HG02884 (cell line): ENCODE measurements around the gene PPP1CB.
"Not testable (repeated sequence)": the region's sequence is repeated elsewhere in the genome, so short reads cannot be mapped to it uniquely, and the experiment has no call there.

Source experiments
- ATAC-seq: cut with Tn5 transposase; IDR thresholded peaks from one replicate; pipeline ENCODE4 v1.9.1; 2021; ENCODE audit warnings: mild to moderate bottlenecking, moderate library complexity; ENCODE audit not compliant: unreplicated experiment

The PPP1CB gene

DNA sequence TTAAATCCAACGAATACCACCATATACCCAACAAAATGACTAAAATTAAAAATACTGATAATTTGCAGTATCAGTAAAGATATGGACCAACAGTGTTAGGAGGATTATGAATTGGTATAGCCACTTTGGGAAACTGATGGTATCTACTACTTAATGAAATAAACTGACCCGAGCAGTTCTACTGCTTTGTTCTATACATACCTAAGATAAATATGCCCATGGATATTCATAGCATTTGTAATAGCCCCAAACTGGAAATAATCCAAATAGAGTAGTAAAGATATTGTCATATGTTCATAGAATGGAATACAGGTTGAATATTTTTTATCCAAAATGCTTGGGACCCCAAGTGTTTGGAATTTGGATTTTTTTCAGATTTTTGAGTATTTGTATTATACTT is 20.7 kb downstream of the PPP1CB start:
- no peak for ATAC-seq

DNA sequence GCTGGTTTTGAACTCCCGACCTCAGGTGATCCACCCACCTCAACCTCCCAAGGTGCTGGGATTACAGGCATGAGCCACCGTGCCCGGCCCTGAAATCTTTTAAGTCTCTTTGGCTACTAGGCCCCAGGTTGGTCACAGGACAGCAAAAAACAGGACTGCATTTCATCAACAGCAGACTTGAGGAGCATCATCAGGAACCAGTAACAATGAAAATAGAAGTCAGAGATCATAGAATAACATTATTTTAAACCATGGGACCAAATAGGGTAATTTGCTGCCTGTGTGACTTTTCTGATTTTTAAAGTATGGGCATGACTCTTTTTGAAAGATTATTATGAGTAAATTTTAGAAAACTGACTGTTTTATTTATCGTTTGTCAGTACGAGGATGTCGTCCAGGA is 24.8 kb downstream of the PPP1CB start:
- no peak for ATAC-seq

DNA sequence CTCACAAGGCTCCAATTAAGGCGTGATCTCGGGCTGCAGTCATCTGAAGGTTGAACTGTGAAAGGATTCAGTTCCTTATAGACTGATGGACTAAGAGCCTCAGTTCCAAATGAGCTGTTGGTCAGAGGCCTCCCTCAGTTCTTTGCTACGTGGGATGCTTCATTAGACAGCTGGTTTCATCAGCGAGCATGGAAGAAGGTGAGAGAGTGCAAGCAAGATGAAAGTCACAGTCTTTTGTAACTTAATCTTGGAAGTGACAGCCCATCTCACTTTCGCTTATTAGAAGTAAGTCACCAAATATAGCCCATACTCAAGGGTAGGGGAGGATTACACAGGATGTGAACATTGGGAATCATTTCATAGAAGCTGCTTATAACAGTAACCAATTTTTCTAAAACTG is 26.8 kb downstream of the PPP1CB start:
- ATAC-seq: no peak

DNA sequence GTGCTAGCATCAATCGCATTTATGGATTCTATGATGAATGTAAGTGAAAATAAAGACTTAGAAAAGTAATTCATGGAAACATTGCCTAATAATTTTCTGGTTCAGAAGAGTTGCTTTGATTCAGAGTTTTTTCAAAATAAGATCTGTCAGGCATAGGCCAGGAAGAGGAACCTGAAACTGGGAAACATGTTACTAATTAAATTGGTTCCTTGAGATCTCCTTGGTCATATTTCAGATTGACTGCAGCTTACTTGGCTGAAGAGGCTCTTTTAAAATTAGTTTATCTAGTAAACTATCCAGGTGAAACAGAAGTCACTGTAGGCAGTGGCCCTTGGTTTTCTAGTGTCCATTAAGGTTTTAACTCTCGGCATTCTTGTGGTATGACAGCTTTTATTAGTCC is 27.4 kb downstream of the PPP1CB start:
- no peak for ATAC-seq

DNA sequence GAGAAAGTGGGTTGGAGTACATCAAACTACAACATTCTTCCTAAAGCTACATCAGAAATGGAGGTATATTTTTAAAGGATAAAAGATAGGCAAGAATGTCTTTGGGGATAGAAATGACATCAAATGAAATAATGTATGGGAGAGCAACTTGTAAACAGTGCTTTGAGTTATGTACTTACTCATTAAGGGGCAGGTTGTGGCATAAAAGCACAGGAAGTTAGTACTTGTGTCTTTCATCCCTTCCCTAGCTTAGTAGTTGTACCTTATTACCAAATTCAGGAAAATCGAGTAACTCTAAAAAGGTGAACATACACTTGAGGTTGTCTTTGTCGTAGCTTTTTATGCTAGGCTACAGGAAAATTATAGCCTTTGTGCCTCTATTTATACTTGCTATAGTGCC is 28.9 kb downstream of the PPP1CB start:
- ATAC-seq: no peak

DNA sequence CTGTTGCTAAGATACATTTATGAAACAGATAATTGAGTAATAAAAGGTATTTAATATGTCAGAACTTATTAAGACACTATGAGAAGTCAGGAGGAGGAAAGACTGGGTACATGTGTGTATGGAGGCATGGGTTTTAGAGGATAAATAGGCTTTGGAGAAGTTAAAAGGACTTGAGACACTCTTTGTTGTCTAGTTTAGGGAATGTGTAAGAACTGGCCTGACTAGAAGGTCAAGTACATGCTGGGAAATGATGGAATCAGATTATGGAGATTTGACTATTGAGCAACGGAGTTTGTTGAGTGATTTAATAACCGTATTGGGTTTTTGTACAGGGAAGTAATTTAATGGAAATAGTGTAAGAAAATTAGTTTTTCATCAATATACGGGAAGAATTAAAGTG is 30.8 kb downstream of the PPP1CB start:
- no peak for ATAC-seq

DNA sequence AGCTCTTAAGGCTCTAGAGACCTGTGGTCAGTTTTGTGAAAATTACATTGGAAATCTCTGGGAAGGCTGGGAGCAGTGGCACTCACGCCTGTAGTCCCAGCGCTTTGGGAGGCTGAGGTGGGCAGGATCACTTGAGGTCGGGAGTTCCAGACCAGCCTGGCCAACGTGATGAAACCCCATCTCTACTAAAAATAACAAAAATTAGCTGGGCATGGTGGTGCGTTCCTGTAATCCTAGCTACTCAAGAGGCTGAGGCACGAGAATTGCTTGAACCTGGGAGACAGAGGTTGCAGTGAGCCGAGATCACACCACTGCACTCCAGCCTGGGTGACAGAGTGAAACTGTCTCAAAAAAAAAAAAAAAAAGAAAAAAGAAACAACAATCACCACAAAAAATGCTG is 32.9 kb downstream of the PPP1CB start:
- ATAC-seq: not testable (repeated sequence)

DNA sequence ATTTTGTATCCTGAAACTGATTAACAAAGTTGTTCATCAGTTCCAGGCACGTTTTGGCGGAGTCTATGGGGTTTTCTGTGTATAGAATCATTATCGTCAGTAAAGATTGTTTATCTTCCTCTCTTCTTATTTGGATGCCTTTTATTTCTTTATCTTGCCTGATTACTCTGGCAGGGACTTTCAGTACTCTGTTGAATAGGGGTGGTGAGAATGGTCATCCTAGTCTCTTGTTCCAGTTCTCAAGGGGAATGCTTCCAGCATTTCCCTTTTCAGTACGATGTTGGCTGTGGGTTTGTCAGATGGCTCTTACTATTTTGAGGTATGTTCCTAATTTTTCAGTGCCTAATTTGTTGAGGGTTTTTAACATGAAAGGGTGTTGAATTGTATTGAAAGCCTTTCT is 45.0 kb downstream of the PPP1CB start:
- no peak for ATAC-seq

DNA sequence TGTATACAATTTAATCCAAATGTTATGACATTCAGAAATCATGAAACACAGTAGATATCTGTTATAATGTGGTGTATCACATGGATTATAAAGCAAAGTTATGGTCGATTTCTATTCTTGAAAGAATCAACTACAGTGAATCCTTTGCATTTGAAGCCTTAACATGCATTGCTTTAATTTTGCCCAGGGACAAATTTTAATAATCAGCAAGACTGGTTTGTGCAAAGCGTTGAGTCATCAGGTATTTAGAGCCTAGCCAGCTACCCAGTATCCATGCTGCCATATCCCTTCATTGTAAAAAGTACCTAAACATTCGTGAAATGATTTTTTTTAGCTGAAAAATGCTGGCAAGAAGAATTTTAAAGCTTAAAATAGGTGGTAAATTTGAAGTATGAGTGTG is 50.1 kb downstream of the PPP1CB start:
- ATAC-seq: no peak

DNA sequence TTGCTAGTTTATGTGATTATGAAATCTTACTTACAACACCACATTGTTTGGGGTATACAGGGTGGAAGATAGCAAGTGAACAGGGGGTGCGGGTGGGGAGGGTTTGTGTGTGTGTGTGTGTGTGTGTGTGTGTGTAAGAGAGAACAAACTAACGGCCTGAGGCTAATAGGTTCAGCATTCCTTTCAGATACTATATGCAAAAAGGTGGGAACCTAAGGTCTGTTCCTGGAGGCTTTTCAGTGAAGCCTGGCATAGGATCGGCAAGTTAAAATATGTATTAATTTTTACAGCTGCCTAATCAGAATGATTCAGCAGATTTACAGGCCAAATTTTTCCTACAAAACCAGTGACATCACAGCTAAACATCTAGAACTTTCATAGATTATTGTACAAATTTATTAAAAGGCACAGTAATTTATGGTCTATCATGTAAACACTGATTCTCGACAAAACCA is 51.4 kb downstream of the PPP1CB start:
- ATAC-seq: no peak

DNA sequence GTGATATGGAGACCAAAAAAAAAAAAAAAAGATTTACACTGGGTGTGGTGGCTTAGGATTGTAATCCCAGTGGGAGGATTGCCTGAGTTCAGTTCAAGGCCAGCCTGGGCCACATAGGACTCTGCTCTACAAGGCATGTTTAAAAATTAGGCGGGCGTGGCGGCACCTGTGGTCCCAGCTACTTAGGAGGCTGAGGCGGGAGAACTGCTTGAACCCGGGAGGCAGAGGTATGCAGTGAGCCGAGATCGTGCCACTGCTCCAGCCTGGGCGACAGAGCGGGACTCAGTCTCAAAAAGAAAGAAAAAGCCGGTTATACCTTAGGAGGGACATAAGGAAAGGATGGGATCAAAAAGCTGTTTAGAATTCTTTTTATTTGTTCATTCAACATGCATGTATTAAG is 58.3 kb downstream of the PPP1CB start:
- ATAC-seq: no peak

DNA sequence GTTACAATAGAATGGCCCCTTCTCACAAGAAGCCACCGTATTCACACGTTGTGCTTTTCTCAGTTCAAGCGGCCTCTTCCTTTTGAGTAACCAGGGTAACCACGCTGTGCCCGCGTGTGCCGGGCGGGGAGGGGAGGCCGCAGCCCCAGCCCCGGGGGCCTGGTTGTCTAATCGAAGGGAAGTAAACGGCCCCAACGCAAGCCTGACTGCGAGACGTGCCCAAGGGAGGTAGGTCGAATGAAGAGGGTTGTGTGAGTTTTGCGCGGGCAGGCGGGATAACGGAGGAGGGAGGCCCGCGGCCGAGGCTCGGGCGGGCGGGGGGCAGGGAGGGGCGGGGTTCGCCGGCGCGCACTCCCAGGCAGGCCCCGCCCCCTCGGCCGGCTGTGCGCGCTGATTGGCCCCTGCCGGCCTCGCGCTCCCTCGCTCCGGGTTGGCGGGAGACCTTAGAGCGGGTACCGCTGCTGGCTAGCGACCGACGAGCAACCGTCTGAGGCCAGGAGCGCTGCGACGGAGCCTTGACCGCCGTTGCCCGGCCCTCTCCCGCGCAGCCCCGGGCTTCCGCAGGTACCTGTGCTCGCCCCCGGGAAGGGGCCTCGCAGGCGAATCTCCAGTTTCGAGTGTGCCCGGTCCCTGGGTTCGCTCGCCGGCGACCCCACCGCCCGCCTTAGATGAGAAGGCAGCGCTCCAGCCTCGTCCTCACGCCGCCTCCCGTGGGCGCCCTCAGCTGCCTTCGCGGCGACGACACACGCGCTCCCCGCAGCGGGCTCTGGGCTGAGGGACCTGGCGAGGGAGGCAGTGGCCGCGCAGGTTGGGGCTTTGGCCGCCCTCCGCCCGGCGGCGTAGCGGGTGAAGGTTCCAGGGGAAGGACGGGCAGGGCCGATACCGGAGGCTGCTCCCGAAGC is 59.0 kb downstream of the PPP1CB start, which contains the start of gene SPDYA:
Gene SPDYA (plus strand): TSS at position 451 of the 902 bp plus-strand sequence. CDS start 5,181 bp downstream, outside the sequence.
- ATAC-seq: peak; percentile 74

DNA sequence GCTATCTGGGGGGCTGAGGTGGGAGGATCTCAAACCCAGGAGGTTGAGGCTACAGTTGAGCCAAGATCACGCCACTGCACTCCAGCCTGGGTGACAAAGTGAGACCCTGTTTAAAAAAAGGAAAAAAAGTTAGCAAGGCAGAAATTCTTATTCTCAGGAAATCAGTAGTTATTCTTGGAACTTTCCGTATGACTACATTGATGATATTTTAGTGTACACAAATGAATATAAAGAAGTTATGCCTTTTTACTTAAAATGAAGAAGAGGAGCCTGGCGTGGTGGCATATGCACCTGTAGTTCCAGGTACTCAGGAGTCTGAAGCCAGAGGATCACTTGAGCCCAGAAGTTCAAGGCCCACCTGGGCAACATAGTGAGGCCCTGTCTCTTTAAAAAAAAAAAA is 66.4 kb downstream of the PPP1CB start:
- ATAC-seq: no peak

DNA sequence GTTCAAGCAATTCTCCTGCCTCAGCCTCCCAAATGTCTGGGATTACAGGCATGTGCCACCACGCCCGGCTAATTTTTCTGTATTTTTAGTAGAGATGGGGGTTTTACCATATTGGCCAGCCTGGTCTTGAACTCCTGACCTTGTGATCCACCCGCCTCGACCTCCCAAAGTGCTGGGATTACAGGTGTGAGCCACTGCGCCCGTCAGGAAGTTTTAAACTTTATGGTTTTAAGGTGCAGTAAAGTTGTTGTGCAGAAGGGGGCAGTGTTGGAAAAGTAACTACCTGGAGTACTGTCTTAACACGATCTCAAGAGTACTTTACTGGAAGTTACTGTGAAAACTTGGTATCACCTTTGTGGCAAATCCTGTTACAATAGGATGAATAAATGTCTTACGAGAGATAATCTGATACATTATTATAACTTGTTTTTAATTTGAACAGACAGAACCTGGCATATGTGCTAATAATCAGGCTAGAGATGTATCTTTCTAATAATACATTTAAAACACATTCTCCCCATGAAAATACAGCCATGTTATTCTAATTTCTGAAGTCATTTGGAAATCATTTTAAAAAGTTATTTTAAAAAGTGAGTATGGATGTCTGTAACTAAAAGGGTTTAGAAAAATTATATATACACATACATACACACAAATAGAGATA is 69.8 kb downstream of the PPP1CB start:
- no peak for ATAC-seq

DNA sequence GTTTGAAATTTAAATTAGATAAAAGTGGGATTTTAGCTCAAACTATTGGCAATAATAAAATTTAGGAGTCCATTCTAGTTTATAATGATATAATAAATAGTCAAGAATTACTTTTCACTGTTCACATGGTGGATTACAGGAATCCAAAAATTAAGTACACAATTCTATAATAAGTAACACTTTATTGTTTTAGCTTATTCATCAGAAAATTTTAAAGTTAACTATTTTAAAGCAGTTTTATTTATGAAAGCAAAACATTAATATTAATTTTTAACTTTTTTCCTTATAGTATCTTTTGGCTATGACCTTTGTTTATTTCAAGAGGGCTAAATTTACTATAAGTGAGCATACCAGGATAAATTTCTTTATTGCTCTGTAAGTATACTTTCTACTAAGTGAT is 70.4 kb downstream of the PPP1CB start:
- ATAC-seq: no peak

DNA sequence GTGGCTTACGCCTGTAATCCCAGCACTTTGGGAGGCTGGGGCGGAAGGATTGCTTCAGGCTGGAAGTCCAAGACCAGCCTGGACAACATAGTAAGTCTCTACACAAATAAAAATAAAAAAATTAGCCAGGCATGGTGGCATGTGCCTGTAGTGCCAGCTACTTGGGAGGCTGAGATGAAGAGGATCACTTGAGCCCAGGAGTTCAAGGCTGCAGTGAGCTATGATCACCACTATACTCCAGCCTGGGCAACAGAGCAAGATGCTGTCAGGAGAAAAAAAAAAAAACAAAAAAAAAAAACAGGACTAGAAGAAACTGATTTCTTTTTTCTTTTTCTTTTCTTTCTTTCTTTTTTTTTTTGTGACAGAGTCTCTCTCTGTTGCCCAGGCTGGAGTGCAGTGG is 72.6 kb downstream of the PPP1CB start:
- no peak for ATAC-seq

DNA sequence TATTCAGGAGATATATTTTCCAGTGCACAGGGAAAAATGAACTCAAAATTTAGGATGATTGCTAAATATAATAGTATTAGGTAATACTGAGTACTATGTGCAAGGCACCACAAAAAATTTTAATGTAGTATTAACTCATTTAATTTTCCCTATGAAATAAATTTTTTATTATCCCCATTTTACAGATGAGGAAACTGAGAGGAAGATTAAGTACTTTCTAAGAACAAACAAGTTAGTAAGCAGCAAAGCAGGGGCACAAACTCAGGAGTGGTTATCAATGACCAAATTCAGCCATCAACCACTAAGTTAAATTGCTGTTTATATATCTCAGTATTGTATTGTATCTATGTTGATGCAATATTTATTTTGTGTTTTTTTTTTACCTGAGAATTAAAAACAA is 73.2 kb downstream of the PPP1CB start:
- ATAC-seq: no peak

DNA sequence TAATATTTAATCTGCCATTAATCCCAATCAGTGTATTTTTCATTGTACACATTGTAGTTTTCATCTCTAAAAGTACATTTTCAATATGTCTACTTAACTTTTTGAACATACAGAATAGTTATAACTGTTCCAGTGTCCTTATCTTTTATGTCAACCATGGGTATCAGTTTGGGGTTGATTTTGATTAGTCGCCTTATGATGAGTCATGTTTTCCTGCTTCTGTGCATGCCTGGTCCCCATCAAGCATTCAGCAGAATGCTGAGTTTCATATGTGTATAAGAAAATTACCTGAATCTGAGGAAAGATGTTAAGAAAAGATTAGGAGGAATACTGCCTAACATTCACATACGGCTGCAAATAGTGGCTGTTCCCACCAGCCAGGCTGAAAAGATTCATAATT is 76.8 kb downstream of the PPP1CB start:
- no peak for ATAC-seq

DNA sequence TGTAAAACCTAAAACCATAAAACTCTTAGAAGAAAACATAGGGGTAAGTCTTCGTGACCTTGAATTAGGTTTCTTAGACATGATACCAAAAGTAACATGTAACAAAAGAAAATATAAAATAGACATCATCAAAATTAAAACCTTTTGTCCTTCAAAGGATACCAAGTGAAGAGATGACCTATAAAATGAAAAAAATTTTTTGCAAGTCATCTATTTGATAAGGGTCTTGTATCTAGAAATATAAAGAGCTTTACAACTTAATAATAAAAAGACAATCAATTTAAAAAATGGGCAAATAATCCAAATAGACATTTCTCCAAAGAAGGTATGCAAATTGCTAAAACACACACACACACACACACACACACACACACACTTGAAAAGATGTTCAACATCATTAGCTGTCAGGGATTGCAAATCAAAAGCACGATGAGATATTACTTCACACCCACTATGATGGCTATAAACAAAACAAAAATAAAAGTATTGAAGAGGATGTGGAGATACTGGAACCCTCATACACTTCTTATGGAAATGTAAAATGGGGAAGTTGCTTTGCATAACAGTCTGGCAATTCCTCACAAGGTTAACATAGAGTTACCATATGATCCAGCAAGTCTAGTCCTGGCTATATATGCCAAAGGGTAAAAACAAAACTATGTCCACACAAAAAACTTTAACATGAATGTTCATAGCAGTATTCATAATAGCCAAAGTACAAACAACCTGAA is 82.3 kb downstream of the PPP1CB start:
- ATAC-seq: no peak

DNA sequence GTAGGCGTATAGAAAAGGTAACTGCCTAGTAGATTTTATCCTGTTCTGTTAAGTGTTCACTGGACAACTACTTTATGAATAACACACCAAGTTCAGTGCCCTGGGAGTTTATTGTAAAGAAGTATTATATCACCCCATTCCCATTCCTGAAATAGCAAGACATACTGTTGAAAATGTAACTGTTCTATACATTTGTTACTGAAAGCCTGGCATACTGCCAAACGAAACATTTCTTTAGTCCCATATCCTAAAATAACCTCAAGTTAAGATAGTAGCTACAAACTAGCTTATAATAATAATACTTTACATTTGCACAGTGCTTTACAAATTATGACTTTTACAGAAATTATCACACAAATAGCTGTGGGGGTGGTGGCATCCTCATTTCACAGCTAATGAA is 84.2 kb downstream of the PPP1CB start:
- no peak for ATAC-seq

DNA sequence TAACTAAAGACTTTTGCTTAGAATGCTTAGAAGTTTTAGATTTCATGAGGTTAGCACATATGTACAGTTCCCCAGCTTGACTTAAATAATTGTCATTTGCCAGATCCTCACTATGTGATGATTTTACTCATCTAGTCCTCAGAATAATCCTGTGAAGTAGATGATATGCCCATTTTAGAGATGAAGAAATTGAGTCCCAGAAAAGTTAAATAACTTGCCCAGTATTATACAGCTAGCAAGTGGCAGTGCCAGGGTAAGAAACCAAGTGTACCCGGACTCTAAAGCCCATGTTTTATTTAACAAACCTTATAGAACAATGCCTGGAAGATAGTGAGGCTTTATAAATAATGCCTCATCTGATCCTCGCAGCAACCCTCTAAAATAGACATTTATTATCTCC is 87.3 kb downstream of the PPP1CB start:
- ATAC-seq: no peak

DNA sequence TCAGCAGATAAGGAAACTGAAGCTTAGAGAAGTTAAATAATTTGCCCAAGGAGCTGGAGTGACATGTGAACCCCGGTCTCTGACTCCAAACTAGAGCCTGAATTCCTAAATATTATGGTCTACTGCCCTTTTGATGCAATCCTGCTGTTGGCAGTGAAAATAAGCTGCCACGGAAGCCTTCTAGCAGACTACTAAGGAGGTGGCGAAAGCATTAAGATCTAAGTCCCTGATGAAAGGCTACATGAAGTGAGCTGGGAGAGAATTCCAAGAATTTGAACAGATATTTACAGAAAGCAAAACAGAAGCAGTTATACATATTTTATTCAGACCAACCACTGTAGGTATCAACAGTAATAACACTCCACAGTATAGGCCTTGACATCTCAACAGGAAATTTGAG is 90.4 kb downstream of the PPP1CB start:
- ATAC-seq: no peak
